Endothelial cell of umbilical vein (primary cell): Measurements from ENCODE around the gene STXBP2. TPM values are rescaled to one million over a fixed set of nuclear protein-coding genes. Genes with fewer than 3 reads are reported as not detected.

Experiments
- BruUV-seq: library from RNA; stranded (reverse); fragments of 400-500 nt; replicated peaks from 2 replicates; lab custom pipeline; 2021; lab: Mats Ljungman, UMichigan
- CTCF ChIA-PET: fragments of 300-600, 350-600 bp; sonication (Branson Sonifier 250); formaldehyde crosslinking; loops from one replicate; lab custom pipeline; 2021; ENCODE audit warnings: antibody characterized with exemption, inconsistent platforms; lab: Charles Lee
- POLR2A ChIA-PET: fragments of 300-600, 350-600 bp; sonication (Branson Sonifier 250); formaldehyde crosslinking; loops from one replicate; lab custom pipeline; 2021; ENCODE audit warnings: antibody characterized with exemption, inconsistent platforms; lab: Charles Lee
- DNase-seq: peaks from one replicate; pipeline ENCODE4 v3.0.0-alpha.2; 2011; ENCODE audit warnings: low read depth, low spot score
- FAIRE-seq: peaks from 2 replicates; lab custom pipeline; 2011; peaks lifted over from hg19 to GRCh38; lab: Jason Lieb, UNC
- H2AFZ ChIP-seq: 2 replicates; pipeline ENCODE4 v1.6.0; 2012; ENCODE audit warnings: low read depth, low read length, control low read depth, inconsistent platforms
- H3K27ac ChIP-seq: 2 replicates; pipeline ENCODE4 v1.5.1; 2011; ENCODE audit warnings: low read depth, mild to moderate bottlenecking, control low read depth, low read length, moderate library complexity; ENCODE audit not compliant: insufficient read depth
- H3K27me3 ChIP-seq, 2 experiments: 2 replicates each; pipeline versions ENCODE4 v1.6.0 to v1.6.1; 2011; ENCODE audit warnings: low read length in 2 of 2, mixed read lengths in 1 of 2; ENCODE audit not compliant: control insufficient read depth in 2 of 2, insufficient read depth in 2 of 2
- H3K36me3 ChIP-seq, 2 experiments: 2 replicates in 1 of 2; 3 replicates in 1 of 2; pipeline ENCODE4 v1.5.1; 2011; ENCODE audit warnings: low read length in 2 of 2, mild to moderate bottlenecking in 1 of 2, moderate library complexity in 1 of 2; ENCODE audit not compliant: control insufficient read depth in 2 of 2, insufficient read depth in 2 of 2; ENCODE audit errors: extremely low read depth in 1 of 2
- H3K4me1 ChIP-seq: 3 replicates; pipeline ENCODE4 v1.5.1; 2011; ENCODE audit warnings: mild to moderate bottlenecking, low read length; ENCODE audit not compliant: control insufficient read depth, insufficient read depth; ENCODE audit errors: extremely low read depth
- H3K4me2 ChIP-seq: 2 replicates; pipeline ENCODE4 v1.6.1; 2011; ENCODE audit warnings: low read length, control low read depth, mixed read lengths; ENCODE audit not compliant: insufficient read depth
- H3K4me3 ChIP-seq, 3 experiments: fragments of 200-600 bp in 1 of 3; sonication (generic), shearing (Covaris generic) in 1 of 3; replicated peaks in 1 of 3; 2 replicates each; pipeline ENCODE4 v1.5.1; 2011 to 2016; ENCODE audit warnings: control low read depth in 3 of 3, low read length in 3 of 3, mild to moderate bottlenecking in 2 of 3, inconsistent platforms in 1 of 3, low read depth in 1 of 3, moderate library complexity in 1 of 3; ENCODE audit not compliant: insufficient read depth in 1 of 3
- H3K79me2 ChIP-seq: 2 replicates; pipeline ENCODE4 v1.6.0; 2012; ENCODE audit warnings: low read length, inconsistent platforms; ENCODE audit not compliant: control insufficient read depth, insufficient read depth
- H3K9ac ChIP-seq: replicated peaks from 2 replicates; pipeline ENCODE3; 2011; ENCODE audit warnings: low read length, control low read depth; ENCODE audit not compliant: insufficient read depth; ENCODE audit errors: extremely low read depth
- H3K9me1 ChIP-seq: replicated peaks from 3 replicates; pipeline ENCODE4 v1.6.0; 2011; ENCODE audit warnings: mild to moderate bottlenecking, low read length; ENCODE audit not compliant: control insufficient read depth, insufficient read depth; ENCODE audit errors: extremely low read depth
- H3K9me3 ChIP-seq: replicated peaks from 2 replicates; pipeline ENCODE4 v1.5.1; 2012; ENCODE audit warnings: low read length, inconsistent platforms; ENCODE audit not compliant: control insufficient read depth, insufficient read depth
- H4K20me1 ChIP-seq: replicated peaks from 2 replicates; pipeline ENCODE3; 2011; ENCODE audit warnings: mild to moderate bottlenecking, low read length; ENCODE audit not compliant: control insufficient read depth, insufficient read depth; ENCODE audit errors: extremely low read depth
- CTCF ChIP-seq, 2 donors: IDR thresholded peaks; 1 replicate in 1 of 2; 2 replicates in 1 of 2; pipeline ENCODE4 v1.5.1; 2011; ENCODE audit warnings: low read length in 2 of 2, mild to moderate bottlenecking in 2 of 2, moderate library complexity in 2 of 2, control low read depth in 1 of 2, inconsistent platforms in 1 of 2, low read depth in 1 of 2; ENCODE audit not compliant: insufficient read depth in 1 of 2; ENCODE audit errors: extremely low read depth in 1 of 2
- EZH2 ChIP-seq: IDR thresholded peaks from 2 replicates; pipeline ENCODE4 v1.6.1; 2012; ENCODE audit warnings: borderline replicate concordance, low read depth, mild to moderate bottlenecking, moderate library complexity, low read length, inconsistent platforms; ENCODE audit not compliant: severe bottlenecking
- FOS ChIP-seq: IDR thresholded peaks from 2 replicates; pipeline ENCODE4 v1.6.1; 2011; ENCODE audit warnings: mild to moderate bottlenecking, low read length, moderate library complexity, borderline replicate concordance; ENCODE audit not compliant: insufficient read depth
- GATA2 ChIP-seq: IDR thresholded peaks from 2 replicates; pipeline ENCODE4 v1.7.0; 2011; ENCODE audit warnings: low read depth, mild to moderate bottlenecking, moderate library complexity, mixed read lengths, low read length; ENCODE audit not compliant: insufficient read length, insufficient read depth
- JUN ChIP-seq: IDR thresholded peaks from 2 replicates; pipeline ENCODE4 v1.6.1; 2011; ENCODE audit warnings: borderline replicate concordance, low read depth; ENCODE audit not compliant: insufficient read length, insufficient read depth
- MAX ChIP-seq: IDR thresholded peaks from 2 replicates; pipeline ENCODE4 v1.6.1; 2011; ENCODE audit not compliant: insufficient read depth, insufficient read length
- MYC ChIP-seq: IDR thresholded peaks from one replicate; pipeline ENCODE4 v1.6.1; 2011; ENCODE audit warnings: mild to moderate bottlenecking, low read depth, low read length
- POLR2A ChIP-seq: IDR thresholded peaks from 2 replicates; pipeline ENCODE4 v1.6.1; 2012; ENCODE audit warnings: low read depth, mild to moderate bottlenecking, control low read depth, low read length
- POLR2AphosphoS5 ChIP-seq: IDR thresholded peaks from 2 replicates; pipeline ENCODE4 v1.6.1; 2012; ENCODE audit warnings: low read depth, mild to moderate bottlenecking, control low read depth, low read length, moderate library complexity; ENCODE audit not compliant: insufficient read depth
- dilution Hi-C: fragments of 300-500 bp; cut with MboI; formaldehyde crosslinking; loops from one replicate; pipeline ENCODE4 v1.15.0; 2019; ENCODE audit warnings: low sequenced_read_pairs; ENCODE audit not compliant: extremely low pct_ligation_motif_present
- intact Hi-C: fragments of 100-400 bp; cut with micrococcal nuclease; formaldehyde crosslinking; loops from one replicate; pipeline ENCODE4 v1.10.0; 2022
- polyA plus RNA-seq, 4 experiments: library from polyadenylated mRNA; depleted of rRNA in 3 of 4; stranded (reverse) in 3 of 4; unstranded in 1 of 4; fragments of >200 nt; gene quantifications; 2 replicates each; pipeline versions ENCODE4 v1.2.1 to v1.2.3, GENCODE V29; 2011 to 2012; ENCODE audit warnings: missing spikeins in 1 of 4
- total RNA-seq: library from RNA; stranded (reverse); gene quantifications from 2 replicates; pipeline ENCODE4 v1.2.3, GENCODE V29; 2021

Gene STXBP2
- total and polyA plus RNA-seq, 2 donors (not counting 3 experiments of a cell fraction or from before 2014, with no cell fraction given), result 70.0 to 105 TPM

- H2AFZ ChIP-seq, result peak overlapping the region; percentile 60
- H3K79me2 ChIP-seq, result peaks cover 21% of the 10 kb centered on the region
- DNase-seq (no peak), FAIRE-seq (peak; percentile 31)
- dilution Hi-C loops (no loop called here), intact Hi-C loops (loop anchor here (1.0 to 5.0 kb wide), 7 partner anchors 28 to 326 kb away; partner anchors contain the start of genes PET100, SNAPC2 and XAB2)
- no peaks in the 10 kb centered on the region for H4K20me1 ChIP-seq
- no TSS peak for BruUV-seq
- TF ChIP-seq POLR2AphosphoS5 (no peak), MYC (no peak), FOS (no peak), POLR2A (no peak), JUN (no peak), MAX (no peak), EZH2 (no peak), GATA2 (no peak), CTCF (IDR thresholded peaks at IDR 0.05; ENCODE audit: extremely low read depth in 1 of 2, insufficient read depth in 1 of 2, low read depth in 1 of 2, low read length in 2 of 2) (no peak)
- peak overlapping the region in 1 of 3 experiments; percentile 100 for H3K4me3 ChIP-seq
- no peaks in the 10 kb centered on the region for H3K9me1 ChIP-seq
- peak overlapping the region; percentile 7 for H3K4me2 ChIP-seq
- H3K27ac ChIP-seq, result no peak overlapping the region
- peaks cover 2 to 3% of the 10 kb centered on the region in 2 experiments for H3K27me3 ChIP-seq
- H3K4me1 ChIP-seq, result peaks cover 7% of the 10 kb centered on the region
- ChIA-PET CTCF (interaction anchor here (0.8 to 2.5 kb wide), 22 partner anchors 10 to 578 kb away, joined by 3 to 137 read pairs (median 8); partner anchors contain the start of genes MAP2K7 and RETN), POLR2A (no interaction called here)
- no peaks in the 10 kb centered on the region for H3K9me3 ChIP-seq
- H3K36me3 ChIP-seq, result peaks cover 0 to 3% of the 10 kb centered on the region in 2 experiments
- no peak overlapping the region for H3K9ac ChIP-seq
Measured at GRCh38 chr19:7679771-7680605, 43.1 kb downstream of the STXBP2 start.
